ENCODE measurements around the gene UBXN1.

- TF ChIP-seq CTCF (conservative IDR thresholded peaks at IDR 0.05) (no peak), ZFX (IDR thresholded peaks at IDR 0.05) (no peak)
These were observed 23.4 kb upstream of the UBXN1 start for GRCh38 chr11:62702246-62702645.
